ENCODE data around the gene CACNA1S.

Gene CACNA1S

GRCh38 chr1:201068976-201069375 is 43.2 kb downstream of the CACNA1S start:
- TF ChIP-seq CTCF (IDR thresholded peaks at IDR 0.05; ENCODE audit: low read depth, low read length) = no peak
- H3K4me3 ChIP-seq (ENCODE audit: low read depth, low read length) = no peak overlapping the region

- TF ChIP-seq CTCF (IDR thresholded peaks at IDR 0.05; ENCODE audit: low read depth, low read length) = no peak
- no peak overlapping the region for H3K4me3 ChIP-seq (ENCODE audit: low read depth, low read length)
These were observed 45.2 kb downstream of the CACNA1S start for GRCh38 chr1:201066986-201067385.

- no peak overlapping the region for H3K4me3 ChIP-seq (ENCODE audit: low read depth, low read length)
- TF ChIP-seq CTCF (IDR thresholded peaks at IDR 0.05; ENCODE audit: low read depth, low read length) = no peak
These were observed 46.5 kb downstream of the CACNA1S start for GRCh38 chr1:201065686-201066085.

DNA sequence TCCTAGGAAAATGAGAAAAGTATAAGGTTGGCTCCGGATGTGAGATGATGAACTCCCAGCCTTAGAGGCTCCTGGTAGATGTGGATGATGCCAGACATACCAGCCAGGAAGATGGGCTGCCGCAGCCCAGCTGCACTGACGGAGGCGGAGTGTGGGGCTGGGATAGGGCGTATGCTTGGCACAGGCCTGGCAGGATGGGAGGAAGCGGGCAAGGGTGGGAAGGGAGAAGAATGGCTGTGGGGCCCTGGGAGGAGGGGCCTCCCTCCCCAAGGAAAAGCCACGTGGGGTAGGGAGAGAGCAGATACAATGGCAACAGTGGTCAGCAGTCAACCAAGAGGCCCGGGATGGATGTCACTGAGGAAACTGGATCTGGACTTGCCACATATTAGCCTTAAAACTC is 47.4 kb downstream of the CACNA1S start:
- no peak overlapping the region for H3K4me3 ChIP-seq (ENCODE audit: low read depth, low read length)
- no peak for TF ChIP-seq CTCF (IDR thresholded peaks at IDR 0.05; ENCODE audit: low read depth, low read length)

GRCh38 chr1:201063145-201063544 is 49.1 kb downstream of the CACNA1S start:
- no peak overlapping the region for H3K4me3 ChIP-seq (ENCODE audit: low read depth, low read length)
- TF ChIP-seq CTCF (IDR thresholded peaks at IDR 0.05; ENCODE audit: low read depth, low read length) = no peak

DNA sequence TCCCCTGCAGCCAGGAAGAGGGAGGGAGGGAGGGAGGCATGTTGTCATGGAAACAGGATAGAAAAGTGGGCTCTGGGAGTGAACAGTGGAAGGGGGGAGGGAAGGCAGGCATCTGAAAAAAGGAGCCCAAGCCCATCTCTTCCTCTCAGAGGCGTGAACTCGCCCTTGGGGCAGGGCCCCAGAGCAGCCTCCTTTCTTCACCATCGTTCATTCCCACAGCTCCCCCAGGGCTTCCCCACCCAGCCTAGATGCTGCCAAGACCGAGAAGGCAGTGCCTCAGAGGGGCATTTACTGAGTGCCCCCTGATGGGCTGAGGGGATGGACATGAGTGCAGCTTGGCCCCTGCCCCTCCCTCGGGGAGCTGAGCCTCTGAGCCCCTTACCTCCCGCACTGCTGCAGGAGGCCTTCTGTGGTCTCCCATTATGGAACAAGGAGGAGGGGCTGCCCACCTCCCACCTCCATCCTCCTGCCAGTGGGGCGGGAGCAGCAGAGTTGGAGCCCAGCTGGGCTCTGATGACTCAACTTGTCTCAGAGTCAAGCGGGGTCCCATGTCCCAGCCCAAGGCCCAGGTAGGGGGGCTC is 49.6 kb downstream of the CACNA1S start:
- no peak for TF ChIP-seq CTCF (IDR thresholded peaks at IDR 0.05; ENCODE audit: low read depth, low read length)
- no peak overlapping the region for H3K4me3 ChIP-seq (ENCODE audit: low read depth, low read length)

GRCh38 chr1:201061886-201062285 is 50.3 kb downstream of the CACNA1S start:
- TF ChIP-seq CTCF (IDR thresholded peaks at IDR 0.05; ENCODE audit: low read depth, low read length) = no peak

More at GRCh38 chr1:201061886-201062285, 50.3 kb downstream of the CACNA1S start:
- H3K4me3 ChIP-seq (ENCODE audit: low read depth, low read length) = no peak overlapping the region

Data from WI38 (cell line).